Stimulated activated CD4-positive, alpha-beta T cell treated with anti-CD3 and anti-CD28 coated beads, Interleukin-1b, Interleukin-23, amount 100 ng/mL, for 4 hours (primary cell): ENCODE measurements around the gene SPTAN1.
A peak's percentile ranks its signal among the peaks of the same experiment; 100 is the strongest.
"Not testable (repeated sequence)": the region's sequence is repeated elsewhere in the genome, so short reads cannot be mapped to it uniquely, and the experiment has no call there.

Source experiments
- DNase-seq, 2 donors: peaks; one replicate each; pipeline ENCODE4 v3.0.0-alpha.2; 2020; ENCODE audit warnings: low read depth in 2 of 2

Gene SPTAN1

GRCh38 chr9:128552153-128552743 is at the start of gene SPTAN1:
TSS of gene SPTAN1 (plus strand) at chr9:128552587. CDS start at chr9:128566741, 14,154 bp downstream.
- DNase-seq: peak; percentile 89 to 94

- not testable (repeated sequence) for DNase-seq
These were observed 49.0 kb upstream of the SPTAN1 start for GRCh38 chr9:128503415-128503825.

- no peak for DNase-seq
These were observed 48.5 kb upstream of the SPTAN1 start for GRCh38 chr9:128503870-128504269.

GRCh38 chr9:128504485-128505413 is 47.6 kb upstream of the SPTAN1 start, which contains the start of gene GLE1:
TSS of gene GLE1 (plus strand) at chr9:128504719. CDS start at chr9:128504806, 87 bp downstream.
- DNase-seq: peak; percentile 97 to 99

GRCh38 chr9:128505414-128505765 is 47.0 kb upstream of the SPTAN1 start:
- DNase-seq: no peak

GRCh38 chr9:128505906-128506305 is 46.5 kb upstream of the SPTAN1 start:
- not testable (repeated sequence) for DNase-seq

GRCh38 chr9:128512820-128513219 is 39.6 kb upstream of the SPTAN1 start:
- DNase-seq: no peak

GRCh38 chr9:128521956-128522355 is 30.4 kb upstream of the SPTAN1 start:
- DNase-seq: no peak

- no peak for DNase-seq
These were observed 29.0 kb upstream of the SPTAN1 start for GRCh38 chr9:128523199-128523925.

GRCh38 chr9:128526720-128527119 is 25.7 kb upstream of the SPTAN1 start:
- no peak for DNase-seq

- DNase-seq: no peak
These were observed 23.8 kb upstream of the SPTAN1 start for GRCh38 chr9:128528445-128529160.

- DNase-seq: no peak
These were observed 23.2 kb upstream of the SPTAN1 start for GRCh38 chr9:128529191-128529590.

GRCh38 chr9:128532581-128532980 is 19.8 kb upstream of the SPTAN1 start:
- no peak for DNase-seq

- DNase-seq: no peak
These were observed 11.6 kb upstream of the SPTAN1 start for GRCh38 chr9:128540634-128541360.

GRCh38 chr9:128546504-128546903 is 5.9 kb upstream of the SPTAN1 start:
- no peak for DNase-seq

- no peak for DNase-seq
These were observed 3.5 kb upstream of the SPTAN1 start for GRCh38 chr9:128548876-128549275.

GRCh38 chr9:128550226-128550625 is 2.2 kb upstream of the SPTAN1 start:
- no peak for DNase-seq

- DNase-seq: no peak
These were observed 1.4 kb upstream of the SPTAN1 start for GRCh38 chr9:128550770-128551656.

- no peak for DNase-seq
These were observed 682 bp upstream of the SPTAN1 start for GRCh38 chr9:128551657-128552152.
